ENCODE results near the gene GMDS. TPM values are rescaled to one million over a fixed set of nuclear protein-coding genes. Genes with fewer than 3 reads are reported as not detected.

The GMDS gene
- total RNA-seq, 2 experiments from 2014 or later = 13.9 to 16.4 TPM

DNA sequence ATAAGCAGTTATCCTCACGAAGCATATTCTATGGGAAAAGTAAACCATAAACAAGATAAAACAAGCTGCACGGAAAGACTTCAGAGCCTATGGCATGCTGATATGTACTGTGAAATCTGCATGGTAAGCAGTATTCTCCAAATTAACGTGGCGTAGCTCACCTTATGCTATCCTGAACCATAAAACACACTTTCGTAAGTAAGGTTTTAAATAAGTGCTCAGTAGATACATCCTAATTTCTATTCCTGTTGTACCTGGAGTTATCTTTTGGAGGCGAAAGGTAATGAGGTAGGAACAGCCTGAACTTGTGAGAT is 208.7 kb downstream of the GMDS start:
- intact Hi-C loops (cut with DNase I, micrococcal nuclease) = loop anchor here in 1 of 2 experiments (5.0 to 10.0 kb wide), 2 partner anchors 48 to 434 kb away; no protein-coding TSS in a partner anchor
- TF ChIP-seq, protein P1, sequence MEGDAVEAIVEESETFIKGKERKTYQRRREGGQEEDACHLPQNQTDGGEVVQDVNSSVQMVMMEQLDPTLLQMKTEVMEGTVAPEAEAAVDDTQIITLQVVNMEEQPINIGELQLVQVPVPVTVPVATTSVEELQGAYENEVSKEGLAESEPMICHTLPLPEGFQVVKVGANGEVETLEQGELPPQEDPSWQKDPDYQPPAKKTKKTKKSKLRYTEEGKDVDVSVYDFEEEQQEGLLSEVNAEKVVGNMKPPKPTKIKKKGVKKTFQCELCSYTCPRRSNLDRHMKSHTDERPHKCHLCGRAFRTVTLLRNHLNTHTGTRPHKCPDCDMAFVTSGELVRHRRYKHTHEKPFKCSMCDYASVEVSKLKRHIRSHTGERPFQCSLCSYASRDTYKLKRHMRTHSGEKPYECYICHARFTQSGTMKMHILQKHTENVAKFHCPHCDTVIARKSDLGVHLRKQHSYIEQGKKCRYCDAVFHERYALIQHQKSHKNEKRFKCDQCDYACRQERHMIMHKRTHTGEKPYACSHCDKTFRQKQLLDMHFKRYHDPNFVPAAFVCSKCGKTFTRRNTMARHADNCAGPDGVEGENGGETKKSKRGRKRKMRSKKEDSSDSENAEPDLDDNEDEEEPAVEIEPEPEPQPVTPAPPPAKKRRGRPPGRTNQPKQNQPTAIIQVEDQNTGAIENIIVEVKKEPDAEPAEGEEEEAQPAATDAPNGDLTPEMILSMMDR (IDR thresholded peaks at IDR 0.05) = no peak
- H3K4me3 Mint-ChIP-seq = no peak overlapping the region
- POLR2A ChIA-PET = no interaction called here
- H3K27me3 Mint-ChIP-seq = no peaks in the 10 kb centered on the region
- H3K9me3 ChIP-seq (ENCODE audit: control insufficient read depth in 1 of 2, insufficient read depth in 1 of 2, low read length in 2 of 2) = no peaks in the 10 kb centered on the region
- ATAC-seq (ENCODE audit: poor library complexity) (no peak), DNase-seq (no peak)
- H3K27me3 ChIP-seq (ENCODE audit: control insufficient read depth in 1 of 2, insufficient read depth in 2 of 2, low read length in 2 of 2) = no peaks in the 10 kb centered on the region
- H3K9me3 Mint-ChIP-seq = no peaks in the 10 kb centered on the region
- H3K36me3 Mint-ChIP-seq (ENCODE audit: low read depth) = no peaks in the 10 kb centered on the region
- H3K36me3 ChIP-seq (ENCODE audit: insufficient read depth, low read length) = no peaks in the 10 kb centered on the region
- H3K4me3 ChIP-seq (ENCODE audit: low read length) = no peak overlapping the region
- peaks cover 46% of the 10 kb centered on the region for H3K4me1 Mint-ChIP-seq (ENCODE audit: low read depth)
- H3K4me1 ChIP-seq (ENCODE audit: insufficient read depth, low read length) = peaks cover 20% of the 10 kb centered on the region
- CTCF ChIA-PET = no interaction called here
- no peak overlapping the region for H3K27ac Mint-ChIP-seq
- no peak overlapping the region for H3K27ac ChIP-seq (ENCODE audit: low read depth in 1 of 2, low read length in 2 of 2)

DNA sequence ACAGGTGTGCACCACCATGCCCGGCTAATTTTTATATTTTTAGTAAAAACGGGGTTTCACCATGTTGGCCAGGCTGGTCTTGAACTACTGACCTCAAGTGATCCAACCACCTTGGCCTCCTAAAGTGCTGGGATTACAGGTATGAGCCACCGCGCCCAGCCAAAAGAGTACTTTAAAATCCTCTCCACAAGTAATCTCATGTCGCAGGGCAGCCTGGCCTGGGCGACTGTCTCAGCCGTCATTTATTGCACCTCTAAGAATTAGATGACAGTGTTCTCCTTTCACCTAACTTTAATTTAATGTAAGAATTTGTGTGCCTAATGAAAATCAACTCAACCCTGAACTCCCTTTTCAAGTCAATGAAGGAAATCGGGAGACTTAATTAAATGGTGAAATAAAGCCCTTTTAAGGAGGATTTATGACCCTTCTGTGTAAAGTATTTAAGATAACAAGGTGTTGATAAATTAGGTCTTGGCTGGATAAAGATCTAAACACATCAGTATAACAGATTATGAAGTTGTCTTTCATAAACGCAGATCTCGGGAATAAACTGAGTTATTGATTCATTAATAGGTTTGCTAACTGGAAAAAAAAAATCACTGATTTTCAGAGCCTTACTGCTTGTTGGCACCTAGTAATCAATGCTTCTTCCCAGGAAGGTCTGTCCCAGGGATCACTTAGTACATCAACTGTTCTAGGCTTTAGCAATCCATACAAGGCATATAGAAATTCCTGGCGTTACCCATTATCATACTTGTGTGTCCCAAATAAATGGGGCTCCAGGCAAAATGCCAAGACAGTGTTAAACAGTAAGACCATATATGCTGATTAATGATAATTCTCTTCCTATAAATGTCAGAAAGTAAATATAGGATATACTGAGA is 209.3 kb downstream of the GMDS start:
- Histone ChIP-seq H3K36me3 (ENCODE audit: insufficient read depth, low read length) (no peaks in the 10 kb centered on the region), H3K4me3 (ENCODE audit: low read length) (no peak overlapping the region), H3K27me3 (ENCODE audit: control insufficient read depth in 1 of 2, insufficient read depth in 2 of 2, low read length in 2 of 2) (no peaks in the 10 kb centered on the region), H3K27ac (ENCODE audit: low read depth in 1 of 2, low read length in 2 of 2) (no peak overlapping the region), H3K9me3 (ENCODE audit: control insufficient read depth in 1 of 2, insufficient read depth in 1 of 2, low read length in 2 of 2) (no peaks in the 10 kb centered on the region), H3K4me1 (ENCODE audit: insufficient read depth, low read length) (peaks cover 20% of the 10 kb centered on the region)
- TF ChIP-seq, protein P1 (IDR thresholded peaks at IDR 0.05) = no peak
- ChIA-PET POLR2A (no interaction called here), CTCF (no interaction called here)
- H3K27ac Mint-ChIP-seq = no peak overlapping the region
- no peak for DNase-seq
- ATAC-seq (ENCODE audit: poor library complexity) = no peak
- H3K4me3 Mint-ChIP-seq = no peak overlapping the region
- intact Hi-C loops (cut with DNase I, micrococcal nuclease) = loop anchor here in 1 of 2 experiments (5.0 to 10.0 kb wide), 2 partner anchors 49 to 434 kb away; no protein-coding TSS in a partner anchor
- H3K36me3 Mint-ChIP-seq (ENCODE audit: low read depth) = no peaks in the 10 kb centered on the region
- no peaks in the 10 kb centered on the region for H3K27me3 Mint-ChIP-seq
- H3K9me3 Mint-ChIP-seq = no peaks in the 10 kb centered on the region
- H3K4me1 Mint-ChIP-seq (ENCODE audit: low read depth) = peaks cover 45% of the 10 kb centered on the region

DNA sequence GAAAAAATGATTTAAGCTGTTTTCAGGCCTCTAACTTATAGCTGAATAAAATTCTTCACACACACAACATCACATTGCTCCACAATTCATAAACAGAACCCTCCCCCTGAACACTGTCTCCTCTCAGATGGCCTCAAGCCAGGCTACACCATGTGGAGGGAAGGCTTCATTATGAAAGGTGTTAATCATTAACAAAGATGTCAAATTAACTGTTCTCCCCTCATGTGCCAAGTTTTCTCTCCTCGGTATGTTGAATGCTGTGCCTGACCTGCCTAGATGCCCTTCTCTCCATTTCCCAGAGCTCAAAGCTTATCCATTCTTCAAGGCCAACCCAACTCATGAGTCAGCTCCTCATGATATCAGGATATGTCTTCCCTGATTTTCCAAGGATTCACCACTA is 210.4 kb downstream of the GMDS start:
- H3K27me3 Mint-ChIP-seq = no peaks in the 10 kb centered on the region
- no peaks in the 10 kb centered on the region for H3K27me3 ChIP-seq (ENCODE audit: control insufficient read depth in 1 of 2, insufficient read depth in 2 of 2, low read length in 2 of 2)
- POLR2A ChIA-PET = no interaction called here
- H3K4me3 ChIP-seq (ENCODE audit: low read length) = no peak overlapping the region
- H3K9me3 ChIP-seq (ENCODE audit: control insufficient read depth in 1 of 2, insufficient read depth in 1 of 2, low read length in 2 of 2) = no peaks in the 10 kb centered on the region
- DNase-seq (no peak), ATAC-seq (ENCODE audit: poor library complexity) (no peak)
- intact Hi-C loops (cut with DNase I, micrococcal nuclease) = loop anchor here in 1 of 2 experiments (5.0 to 10.0 kb wide), 2 partner anchors 50 to 433 kb away; no protein-coding TSS in a partner anchor
- H3K36me3 ChIP-seq (ENCODE audit: insufficient read depth, low read length) = no peaks in the 10 kb centered on the region
- H3K4me3 Mint-ChIP-seq = no peak overlapping the region
- H3K27ac ChIP-seq (ENCODE audit: low read depth in 1 of 2, low read length in 2 of 2) = no peak overlapping the region
- TF ChIP-seq, protein P1 (IDR thresholded peaks at IDR 0.05) = no peak
- no peaks in the 10 kb centered on the region for H3K36me3 Mint-ChIP-seq (ENCODE audit: low read depth)
- no peak overlapping the region for H3K27ac Mint-ChIP-seq
- no peaks in the 10 kb centered on the region for H3K9me3 Mint-ChIP-seq
- H3K4me1 ChIP-seq (ENCODE audit: insufficient read depth, low read length) = peaks cover 20% of the 10 kb centered on the region
- H3K4me1 Mint-ChIP-seq (ENCODE audit: low read depth) = peaks cover 35% of the 10 kb centered on the region
- CTCF ChIA-PET = no interaction called here

Measured in CD4-positive, alpha-beta T cell (primary cell).